Prostate gland (tissue), 2 donors: Measurements from ENCODE around the gene ACOXL.

ENCODE experiments used
- CTCF ChIP-seq, 4 experiments: fragments of 200-600 bp in 2 of 4; fragments of 450-650 bp in 2 of 4; sonication (generic) in 2 of 4; IDR thresholded peaks; 1 replicate in 3 of 4; 2 replicates in 1 of 4; pipeline ENCODE4 v1.5.1; 2016 to 2019; ENCODE audit warnings: antibody characterized with exemption in 4 of 4, mild to moderate bottlenecking in 2 of 4, moderate library complexity in 2 of 4
- POLR2A ChIP-seq: fragments of 450-650 bp; IDR thresholded peaks from one replicate; pipeline ENCODE4 v1.6.1; 2016; ENCODE audit warnings: antibody characterized with exemption, mild to moderate bottlenecking

- no peak for TF ChIP-seq CTCF (IDR thresholded peaks at IDR 0.05)
- TF ChIP-seq POLR2A = no peak
Observed at GRCh38 chr2:110732422-110733413, at the start of gene ACOXL.
